GM12878 (cell line): ENCODE measurements around the gene POLA2.

ENCODE experiments used
- EZH2 ChIP-seq: IDR thresholded peaks from 2 replicates; pipeline ENCODE4 v1.6.1; 2012; ENCODE audit warnings: low read depth, mild to moderate bottlenecking, control low read depth, inconsistent platforms, low read length, borderline replicate concordance; ENCODE audit not compliant: control insufficient read depth
- POLR2AphosphoS5 ChIP-seq: IDR thresholded peaks from 2 replicates; pipeline ENCODE4 v1.6.1; 2011; ENCODE audit warnings: mild to moderate bottlenecking, low read length, inconsistent platforms
- SRF ChIP-seq, 2 experiments: IDR thresholded peaks; 2 replicates each; pipeline ENCODE4 v1.6.1; 2011; ENCODE audit warnings: low read depth in 2 of 2, low read length in 2 of 2, mild to moderate bottlenecking in 1 of 2, moderate library complexity in 1 of 2
- YY1 ChIP-seq: IDR thresholded peaks from 2 replicates; pipeline ENCODE4 v1.6.1; 2011; ENCODE audit warnings: low read depth, mild to moderate bottlenecking, low read length
- ZNF217 ChIP-seq: fragments of 450-650 bp; IDR thresholded peaks from 2 replicates; pipeline ENCODE4 v1.6.1; 2017; ENCODE audit warnings: antibody characterized with exemption, mild to moderate bottlenecking

DNA sequence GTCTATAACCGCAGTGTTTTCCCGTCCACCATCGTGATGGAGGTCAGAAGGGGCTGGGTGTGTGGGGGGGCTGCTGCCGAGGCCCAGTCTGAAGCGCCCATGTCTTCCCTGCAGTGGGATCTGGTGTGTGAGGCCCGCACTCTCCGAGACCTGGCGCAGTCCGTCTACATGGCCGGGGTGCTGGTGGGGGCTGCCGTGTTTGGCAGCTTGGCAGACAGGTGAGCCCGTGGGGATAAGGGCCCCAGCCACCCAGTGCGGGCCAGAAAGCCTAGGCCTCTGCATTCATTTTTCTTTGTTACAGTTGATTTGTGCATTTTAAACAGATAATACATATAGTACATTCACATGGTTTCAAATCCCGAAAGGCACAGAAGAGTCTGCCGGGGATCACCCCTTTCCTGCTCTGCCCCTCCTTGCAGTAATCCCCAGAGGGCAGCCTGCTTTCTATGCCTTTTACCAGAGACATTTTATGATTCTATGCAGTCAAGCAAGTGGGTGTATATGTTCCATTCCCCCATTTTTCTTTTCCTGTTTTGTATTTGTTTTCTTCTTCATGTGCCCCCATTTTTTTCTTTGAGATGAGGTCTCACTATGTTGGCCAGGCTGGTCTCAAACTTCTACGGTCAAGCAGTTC lies 47.4 kb upstream of the POLA2 start:
- TF ChIP-seq YY1 (no peak), ZNF217 (no peak), EZH2 (no peak), POLR2AphosphoS5 (no peak), SRF (IDR thresholded peaks at IDR 0.05; ENCODE audit: low read depth in 2 of 2, low read length in 2 of 2) (no peak)
